ENCODE data around the gene FXYD7. TPM values are rescaled to one million over a fixed set of nuclear protein-coding genes. Genes with fewer than 3 reads are reported as not detected.

The FXYD7 gene
- total and polyA plus RNA-seq, 9 donors, result 0.30 to 2.8 (median 0.80) TPM; not detected in 2

DNA sequence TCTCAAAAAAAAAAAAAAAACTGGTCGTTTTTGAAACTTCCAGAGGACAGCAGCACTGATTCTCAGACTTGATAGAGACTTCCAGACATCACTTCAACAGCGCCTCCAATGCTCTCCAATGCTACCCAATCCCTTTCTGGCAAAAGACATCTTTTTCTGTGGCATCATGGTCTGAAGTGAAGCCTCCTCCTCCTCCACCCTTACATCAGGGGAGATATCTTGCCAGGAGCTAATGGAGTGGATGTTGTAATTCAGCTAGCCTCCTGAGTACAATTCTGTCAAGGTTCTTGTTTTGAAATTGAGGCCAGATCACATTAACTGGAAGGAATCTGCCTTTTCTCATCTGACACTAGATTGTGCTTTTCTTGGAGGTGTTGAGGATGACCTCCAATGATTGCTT, 35.6 kb downstream of the FXYD7 start:
- 48 to 65% (median 60%) methylated on average over 2 of the region's 2 CpGs for WGBS, 3 donors
- Histone ChIP-seq H3K4me3 (no peak overlapping the region), H3K9me3 (peaks cover 0 to 8% of the 10 kb centered on the region in 2 donors), H3K27me3 (no peaks in the 10 kb centered on the region), H3K27ac (no peak overlapping the region), H3K36me3 (no peaks in the 10 kb centered on the region), H3K4me1 (ENCODE audit: insufficient read depth) (no peaks in the 10 kb centered on the region)
- TF ChIP-seq POLR2A (IDR thresholded peaks at IDR 0.05) (no peak), EP300 (IDR thresholded peaks at IDR 0.05) (no peak)
- TF ChIP-seq, protein P1, sequence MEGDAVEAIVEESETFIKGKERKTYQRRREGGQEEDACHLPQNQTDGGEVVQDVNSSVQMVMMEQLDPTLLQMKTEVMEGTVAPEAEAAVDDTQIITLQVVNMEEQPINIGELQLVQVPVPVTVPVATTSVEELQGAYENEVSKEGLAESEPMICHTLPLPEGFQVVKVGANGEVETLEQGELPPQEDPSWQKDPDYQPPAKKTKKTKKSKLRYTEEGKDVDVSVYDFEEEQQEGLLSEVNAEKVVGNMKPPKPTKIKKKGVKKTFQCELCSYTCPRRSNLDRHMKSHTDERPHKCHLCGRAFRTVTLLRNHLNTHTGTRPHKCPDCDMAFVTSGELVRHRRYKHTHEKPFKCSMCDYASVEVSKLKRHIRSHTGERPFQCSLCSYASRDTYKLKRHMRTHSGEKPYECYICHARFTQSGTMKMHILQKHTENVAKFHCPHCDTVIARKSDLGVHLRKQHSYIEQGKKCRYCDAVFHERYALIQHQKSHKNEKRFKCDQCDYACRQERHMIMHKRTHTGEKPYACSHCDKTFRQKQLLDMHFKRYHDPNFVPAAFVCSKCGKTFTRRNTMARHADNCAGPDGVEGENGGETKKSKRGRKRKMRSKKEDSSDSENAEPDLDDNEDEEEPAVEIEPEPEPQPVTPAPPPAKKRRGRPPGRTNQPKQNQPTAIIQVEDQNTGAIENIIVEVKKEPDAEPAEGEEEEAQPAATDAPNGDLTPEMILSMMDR (IDR thresholded peaks at IDR 0.05), result no peak
- no peak for DNase-seq
- intact Hi-C loops (cut with DNase I), result no loop called here

GRCh38 chr19:35179830-35180229, 36.8 kb downstream of the FXYD7 start:
- TF ChIP-seq EP300 (IDR thresholded peaks at IDR 0.05), result no peak
- TF ChIP-seq, protein P1 (IDR thresholded peaks at IDR 0.05), result no peak
- no peak for TF ChIP-seq POLR2A (IDR thresholded peaks at IDR 0.05)
- no peaks in the 10 kb centered on the region for H3K27me3 ChIP-seq
- no peak overlapping the region for H3K4me3 ChIP-seq
- no peak for DNase-seq
- no peak overlapping the region for H3K27ac ChIP-seq
- no peaks in the 10 kb centered on the region for H3K36me3 ChIP-seq
- intact Hi-C loops (cut with DNase I), result no loop called here
- peaks cover 0 to 8% of the 10 kb centered on the region in 2 donors for H3K9me3 ChIP-seq
- 52 to 66% (median 53%) methylated on average over 3 of the region's 3 CpGs for WGBS, 3 donors
- no peaks in the 10 kb centered on the region for H3K4me1 ChIP-seq (ENCODE audit: insufficient read depth)

DNA sequence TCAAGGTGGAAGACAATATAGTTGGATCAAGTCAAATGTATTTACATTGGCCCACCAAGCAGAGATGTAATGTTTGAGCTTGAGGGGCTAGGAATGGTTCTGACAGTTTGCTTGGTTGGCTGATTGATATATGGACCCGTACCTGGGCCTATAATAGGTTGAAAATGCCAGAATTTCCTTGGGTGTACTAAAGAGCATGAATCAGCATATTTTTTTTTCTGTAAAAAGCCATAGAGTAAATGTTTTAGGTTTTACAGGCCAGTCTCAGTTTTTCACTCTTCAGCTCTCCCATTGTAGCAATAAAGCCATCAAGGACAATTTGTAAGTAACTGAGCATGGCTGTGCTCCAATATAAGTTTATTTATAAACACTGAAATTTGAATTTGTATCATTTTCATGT, 38.3 kb downstream of the FXYD7 start:
- TF ChIP-seq EP300 (IDR thresholded peaks at IDR 0.05) (no peak), POLR2A (IDR thresholded peaks at IDR 0.05) (no peak)
- TF ChIP-seq, protein P1 (IDR thresholded peaks at IDR 0.05), result no peak
- Histone ChIP-seq H3K36me3 (no peaks in the 10 kb centered on the region), H3K27me3 (no peaks in the 10 kb centered on the region), H3K4me3 (no peak overlapping the region), H3K9me3 (peaks cover 0 to 8% of the 10 kb centered on the region in 2 donors), H3K4me1 (ENCODE audit: insufficient read depth) (no peaks in the 10 kb centered on the region), H3K27ac (no peak overlapping the region)
- DNase-seq, result no peak
- 77 to 92% (median 85%) methylated on average over 1 of the region's 1 CpG for WGBS, 3 donors
- intact Hi-C loops (cut with DNase I), result no loop called here

GRCh38 chr19:35184267-35184666, 41.2 kb downstream of the FXYD7 start:
- no peak for DNase-seq
- intact Hi-C loops (cut with DNase I), result no loop called here
- Histone ChIP-seq H3K36me3 (no peaks in the 10 kb centered on the region), H3K27ac (no peak overlapping the region), H3K9me3 (peaks cover 0 to 8% of the 10 kb centered on the region in 2 donors), H3K4me3 (no peak overlapping the region), H3K27me3 (no peaks in the 10 kb centered on the region), H3K4me1 (ENCODE audit: insufficient read depth) (no peaks in the 10 kb centered on the region)
- WGBS, 3 donors, result 65 to 77% (median 71%) methylated on average over 1 of the region's 1 CpG
- TF ChIP-seq EP300 (IDR thresholded peaks at IDR 0.05), result no peak
- TF ChIP-seq, protein P1 (IDR thresholded peaks at IDR 0.05), result no peak
- TF ChIP-seq POLR2A (IDR thresholded peaks at IDR 0.05), result no peak
